GM23338 (cell line): ENCODE data around the gene APOL5. TPM values are rescaled to one million over a fixed set of nuclear protein-coding genes. Genes with fewer than 3 reads are reported as not detected.

Experiments
- polyA plus RNA-seq: library from polyadenylated mRNA; unstranded; fragments of >200 nt; fragmentation: Nextera tagmentation; extraction: Ambion mirVana; gene quantifications from 2 replicates; pipeline ENCODE4 v1.2.1, GENCODE V29; 2016
- total RNA-seq: library from RNA; depleted of rRNA; stranded (reverse); fragments of >200 nt; shearing (Covaris generic); gene quantifications from 2 replicates; pipeline ENCODE4 v1.2.3, GENCODE V29; 2014; rRNA removed

The APOL5 gene
- total and polyA plus RNA-seq, 2 experiments from 2014 or later = not detected

Other genes starting within 250 kb of the APOL5 start
- 3.2 and 3.6 TPM in 2 replicates for gene RASD2, start 177.0 kb upstream of the APOL5 start, total RNA-seq
- gene RASD2, start 177.0 kb upstream of the APOL5 start, polyA plus RNA-seq = 1.2 and 1.5 TPM in 2 replicates
- not detected in 2 replicates for gene MB, start 100.5 kb upstream of the APOL5 start, total RNA-seq
- gene MB, start 100.5 kb upstream of the APOL5 start, polyA plus RNA-seq = 0.64 TPM in 1 of 2 replicates, not detected in the other
- gene APOL6, start 69.4 kb upstream of the APOL5 start, total RNA-seq = 0.08 and 0.14 TPM in 2 replicates
- gene APOL6, start 69.4 kb upstream of the APOL5 start, polyA plus RNA-seq = 0.09 and 0.10 TPM in 2 replicates